IMR-90 (cell line): ENCODE measurements around the gene EMX2. TPM values are rescaled to one million over a fixed set of nuclear protein-coding genes. Genes with fewer than 3 reads are reported as not detected.

Source experiments
- ATAC-seq: fragments of 200-7000 bp; cut with Tn5 transposase; 2 replicates; pipeline ENCODE4 v1.9.1; 2020; ENCODE audit warnings: low read depth, mild to moderate bottlenecking, moderate library complexity
- BruUV-seq: library from RNA; stranded (reverse); fragments of 400-500 nt; replicated peaks from 2 replicates; lab custom pipeline; 2021; lab: Mats Ljungman, UMichigan
- CTCF ChIA-PET: fragments of 300-600 bp; formaldehyde crosslinking; extraction: SDS; loops from one replicate; lab custom pipeline; 2021; ENCODE audit warnings: antibody characterized with exemption; lab: Yijun Ruan, JAX
- POLR2A ChIA-PET: fragments of 300-600 bp; sonication (Branson Sonifier 250); formaldehyde crosslinking; loops from one replicate; lab custom pipeline; 2022; ENCODE audit warnings: antibody characterized with exemption; ENCODE audit not compliant: unreplicated experiment; lab: Charles Lee
- DNase-seq: peaks from one replicate; pipeline ENCODE4 v3.0.0; 2013
- H2AFZ ChIP-seq: replicated peaks from 2 replicates; pipeline ENCODE3; 2013; ENCODE audit warnings: low read length, mild to moderate bottlenecking; ENCODE audit not compliant: poor library complexity
- H2AK5ac ChIP-seq: 2 replicates; pipeline ENCODE4 v1.6.1; 2013; ENCODE audit warnings: low read depth, low read length, inconsistent platforms
- H2AK9ac ChIP-seq: replicated peaks from 2 replicates; pipeline ENCODE3; 2013; ENCODE audit warnings: mild to moderate bottlenecking, low read depth, low read length, moderate library complexity; ENCODE audit not compliant: poor library complexity
- H2BK120ac ChIP-seq: 2 replicates; pipeline ENCODE4 v1.6.1; 2013; ENCODE audit warnings: low read depth, low read length, inconsistent platforms
- H2BK15ac ChIP-seq: 3 replicates; pipeline ENCODE4 v1.6.1; 2013; ENCODE audit warnings: low read depth, low read length, inconsistent platforms
- H2BK20ac ChIP-seq: 2 replicates; pipeline ENCODE4 v1.6.1; 2013; ENCODE audit warnings: low read depth, mild to moderate bottlenecking, inconsistent platforms, low read length, moderate library complexity
- H2BK5ac ChIP-seq: 2 replicates; pipeline ENCODE4 v1.6.1; 2013; ENCODE audit warnings: mild to moderate bottlenecking, low read depth, low read length, inconsistent platforms; ENCODE audit not compliant: poor library complexity, severe bottlenecking
- H3K14ac ChIP-seq: replicated peaks from 2 replicates; pipeline ENCODE4 v1.6.1; 2013; ENCODE audit warnings: low read depth, low read length, inconsistent platforms
- H3K18ac ChIP-seq: 2 replicates; pipeline ENCODE4 v1.6.1; 2013; ENCODE audit warnings: low read depth, low read length, control low read depth
- H3K23ac ChIP-seq: 2 replicates; pipeline ENCODE4 v1.6.1; 2013; ENCODE audit warnings: low read depth, low read length, inconsistent platforms
- H3K27ac ChIP-seq: 2 replicates; pipeline ENCODE4 v1.5.1; 2013; ENCODE audit warnings: mild to moderate bottlenecking, control low read depth, low read length; ENCODE audit not compliant: insufficient read depth
- H3K27me3 ChIP-seq: 2 replicates; pipeline ENCODE4 v1.6.1; 2013; ENCODE audit warnings: low read length; ENCODE audit not compliant: control insufficient read depth, insufficient read depth
- H3K36me3 ChIP-seq: 2 replicates; pipeline ENCODE4 v1.6.1; 2013; ENCODE audit warnings: low read length, mixed read lengths; ENCODE audit not compliant: control insufficient read depth, insufficient read depth
- H3K4ac ChIP-seq: 2 replicates; pipeline ENCODE4 v1.6.1; 2013; ENCODE audit warnings: low read depth, low read length, inconsistent platforms
- H3K4me1 ChIP-seq: 2 replicates; pipeline ENCODE4 v1.6.1; 2013; ENCODE audit warnings: low read length, mixed read lengths; ENCODE audit not compliant: control insufficient read depth, insufficient read depth
- H3K4me2 ChIP-seq: 2 replicates; pipeline ENCODE4 v1.6.1; 2013; ENCODE audit warnings: low read depth, mild to moderate bottlenecking, control low read depth, low read length, moderate library complexity
- H3K4me3 ChIP-seq: 2 replicates; pipeline ENCODE4 v1.5.1; 2013; ENCODE audit warnings: low read depth, mild to moderate bottlenecking, control low read depth, low read length, moderate library complexity; ENCODE audit not compliant: insufficient read depth
- H3K56ac ChIP-seq: 2 replicates; pipeline ENCODE4 v1.6.1; 2013; ENCODE audit warnings: low read length, inconsistent platforms; ENCODE audit not compliant: insufficient read depth; ENCODE audit errors: extremely low read depth
- H3K79me1 ChIP-seq, 2 experiments: 2 replicates each; pipeline ENCODE4 v1.6.1; 2013; ENCODE audit warnings: low read length in 2 of 2, inconsistent platforms in 1 of 2, low read depth in 1 of 2
- H3K9ac ChIP-seq: 2 replicates; pipeline ENCODE4 v1.6.1; 2013; ENCODE audit warnings: low read depth, low read length, control low read depth
- H3K9me1 ChIP-seq: 2 replicates; pipeline ENCODE4 v1.6.1; 2013; ENCODE audit warnings: low read length, inconsistent platforms; ENCODE audit not compliant: insufficient read depth
- H3K9me3 ChIP-seq: 2 replicates; pipeline ENCODE4 v1.6.1; 2013; ENCODE audit warnings: low read length; ENCODE audit not compliant: control insufficient read depth, insufficient read depth
- H4K20me1 ChIP-seq: 2 replicates; pipeline ENCODE4 v1.6.1; 2013; ENCODE audit warnings: low read length, inconsistent platforms; ENCODE audit not compliant: insufficient read depth
- H4K5ac ChIP-seq: 2 replicates; pipeline ENCODE4 v1.6.1; 2013; ENCODE audit warnings: mild to moderate bottlenecking, low read depth, low read length, control low read depth
- H4K8ac ChIP-seq, 2 experiments: 2 replicates each; pipeline ENCODE4 v1.6.1; 2013; ENCODE audit warnings: low read depth in 2 of 2, low read length in 2 of 2, control low read depth in 1 of 2, inconsistent platforms in 1 of 2
- H4K91ac ChIP-seq: 2 replicates; pipeline ENCODE4 v1.6.1; 2013; ENCODE audit warnings: low read depth, low read length, inconsistent platforms; ENCODE audit not compliant: insufficient read depth
- BHLHE40 ChIP-seq: fragments of 150-350 bp; IDR thresholded peaks from 2 replicates; pipeline ENCODE4 v1.6.1; 2016; ENCODE audit warnings: mild to moderate bottlenecking, low read depth, low read length
- CEBPB ChIP-seq: IDR thresholded peaks from 2 replicates; pipeline ENCODE4 v1.6.1; 2012; ENCODE audit warnings: low read depth, low read length, improper control_type of control experiment
- CHD1 ChIP-seq: IDR thresholded peaks from 2 replicates; pipeline ENCODE4 v1.6.1; 2012; ENCODE audit warnings: low read depth, low read length, improper control_type of control experiment
- FOS ChIP-seq: fragments of 150-350 bp; IDR thresholded peaks from 2 replicates; pipeline ENCODE4 v1.6.1; 2016; ENCODE audit warnings: low read depth, low read length
- MAFK ChIP-seq: IDR thresholded peaks from 2 replicates; pipeline ENCODE4 v1.6.1; 2012; ENCODE audit warnings: low read depth, low read length, improper control_type of control experiment
- MAZ ChIP-seq: IDR thresholded peaks from 2 replicates; pipeline ENCODE4 v1.6.1; 2012; ENCODE audit warnings: low read depth, mild to moderate bottlenecking, low read length, improper control_type of control experiment, moderate library complexity, borderline replicate concordance
- MXI1 ChIP-seq: IDR thresholded peaks from 2 replicates; pipeline ENCODE4 v1.6.1; 2012; ENCODE audit warnings: low read depth, mild to moderate bottlenecking, low read length, moderate library complexity, borderline replicate concordance
- NFE2L2 ChIP-seq: fragments of 150-350 bp; IDR thresholded peaks from 2 replicates; pipeline ENCODE4 v1.6.1; 2016; ENCODE audit warnings: low read depth, mild to moderate bottlenecking, low read length
- POLR2A ChIP-seq: IDR thresholded peaks from 2 replicates; pipeline ENCODE4 v1.6.1; 2012; ENCODE audit warnings: mild to moderate bottlenecking, low read depth, low read length
- RAD21 ChIP-seq: IDR thresholded peaks from 2 replicates; pipeline ENCODE4 v1.6.1; 2012; ENCODE audit warnings: low read length, improper control_type of control experiment
- RFX5 ChIP-seq: IDR thresholded peaks from 2 replicates; pipeline ENCODE4 v1.8.0; 2012; ENCODE audit warnings: low read depth, mild to moderate bottlenecking, low read length, moderate library complexity
- SMC3 ChIP-seq: fragments of 150-350 bp; IDR thresholded peaks from 2 replicates; pipeline ENCODE4 v1.6.1; 2016; ENCODE audit warnings: low read depth, mild to moderate bottlenecking, antibody characterized with exemption, low read length, moderate library complexity
- whole genome bisulfite sequencing, 2 experiments: methylation state at CpG; one replicate each; pipeline versions ENCODE4 v1.1.5 to v1.1.7; 2013; ENCODE audit warnings: missing lambda C conversion rate in 2 of 2; ENCODE audit not compliant: insufficient read length in 1 of 2; ENCODE audit errors: extremely low coverage in 2 of 2; 5-methylcytosine and 5-hydroxymethylcytosine counted together
- dilution Hi-C: fragments of 300-500 bp; cut with HindIII; formaldehyde crosslinking; loops from one replicate; pipeline ENCODE4 v1.14.3; 2018; ENCODE audit warnings: low sequenced_read_pairs; ENCODE audit not compliant: unreplicated experiment
- in situ Hi-C: fragments of 300-500 bp; cut with MboI; formaldehyde crosslinking; loops from 3 replicates; pipeline ENCODE4 v1.14.3; 2019; ENCODE audit warnings: low sequenced_read_pairs, inconsistent platforms, mixed read lengths
- intact Hi-C: fragments of 100-400 bp; cut with micrococcal nuclease; formaldehyde crosslinking; loops from 2 replicates; pipeline ENCODE4 v1.10.0; 2022
- polyA plus RNA-seq, 3 experiments: library from polyadenylated mRNA; depleted of rRNA; stranded (reverse); fragments of >200 nt; gene quantifications; 2 replicates each; pipeline ENCODE4 v1.2.3, GENCODE V29; 2012; ENCODE audit warnings: low replicate concordance in 1 of 3
- total RNA-seq: library from RNA; depleted of rRNA; stranded (reverse); fragments of >200 nt; gene quantifications from 2 replicates; pipeline ENCODE4 v1.2.3, GENCODE V29; 2012
- TF ChIP-seq, protein P1 (sequence below): conservative IDR thresholded peaks from 2 replicates; pipeline ENCODE4 v1.5.1; 2012; ENCODE audit warnings: mild to moderate bottlenecking, low read depth, low read length, improper control_type of control experiment
- TF ChIP-seq, protein P2 (sequence below): fragments of 150-350 bp; IDR thresholded peaks from 2 replicates; pipeline ENCODE4 v1.6.1; 2017; ENCODE audit warnings: mild to moderate bottlenecking, antibody characterized with exemption, low read length, low read depth
- TF ChIP-seq, protein P3 (sequence below): fragments of 150-350 bp; IDR thresholded peaks from 2 replicates; pipeline ENCODE4 v1.6.1; 2016; ENCODE audit warnings: low read depth, mild to moderate bottlenecking, low read length, moderate library complexity, borderline replicate concordance

EMX2 gene
- total and polyA plus RNA-seq, 2 of the 4 experiments (the other 2 are of a cell fraction) = not detected

DNA sequence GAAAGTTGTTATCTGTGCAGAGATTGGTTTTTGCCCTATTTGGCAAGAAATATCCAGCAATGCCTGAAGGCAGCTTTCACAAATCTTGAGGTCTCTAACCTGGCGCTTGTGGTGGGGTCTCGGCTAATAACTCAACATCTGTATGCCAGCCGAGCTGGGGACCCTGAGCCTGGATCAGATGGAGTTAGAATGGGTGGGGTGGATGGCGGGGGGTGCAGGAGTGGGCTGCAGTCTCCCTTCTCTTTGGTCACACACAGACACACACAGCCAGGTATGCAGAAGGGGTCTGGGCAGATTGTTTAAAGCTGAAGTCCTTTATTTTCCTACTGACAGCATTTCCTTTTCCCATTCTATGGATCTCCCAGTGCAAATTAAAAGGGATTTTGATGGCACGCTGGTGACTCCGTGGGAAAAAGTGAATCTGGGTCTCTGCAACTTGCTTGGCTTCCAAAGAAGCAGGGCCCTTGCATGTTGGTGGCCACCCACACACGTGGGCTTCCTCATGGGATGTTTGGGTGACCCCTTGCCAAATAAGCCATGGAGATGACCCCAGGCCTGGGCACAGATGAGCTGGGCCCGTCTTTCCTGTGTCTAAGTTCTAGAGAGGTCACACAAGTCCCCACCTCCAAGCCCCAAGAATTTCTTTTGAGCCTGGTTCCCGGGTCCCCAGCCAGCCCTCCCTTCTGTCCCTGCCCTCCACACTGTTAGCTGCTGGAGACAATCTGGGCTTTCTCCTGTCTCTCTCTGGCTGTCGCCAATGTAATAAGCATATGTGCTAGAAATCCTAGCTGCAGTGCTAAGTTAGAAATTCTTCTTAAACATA lies 39.9 kb upstream of the EMX2 start:
- BruUV-seq = no TSS peak
- H3K9me3 ChIP-seq = no peaks in the 10 kb centered on the region
- no peak overlapping the region for H2BK20ac ChIP-seq
- no peak overlapping the region for H3K4ac ChIP-seq
- H3K9ac ChIP-seq = no peak overlapping the region
- H3K4me2 ChIP-seq = no peak overlapping the region
- DNase-seq = no peak
- no peak overlapping the region for H4K91ac ChIP-seq
- WGBS, 2 experiments = 58% methylated on average over 3 of the region's 10 CpGs; no CpG with 5 or more reads in 1 of the 2 experiments
- no peak overlapping the region for H3K18ac ChIP-seq
- H3K79me1 ChIP-seq = no peaks in the 10 kb centered on the region
- H4K8ac ChIP-seq = no peak overlapping the region
- dilution Hi-C loops (no loop called here), in situ Hi-C loops (no loop called here), intact Hi-C loops (no loop called here)
- H2AK9ac ChIP-seq = no peak overlapping the region
- ChIA-PET POLR2A (no interaction called here), CTCF (interaction anchor here (0.7 to 1.1 kb wide), 2 partner anchors 738 to 739 kb away, joined by 3 read pairs; no protein-coding TSS in a partner anchor)
- no peak overlapping the region for H2BK5ac ChIP-seq
- H2BK15ac ChIP-seq = no peak overlapping the region
- no peaks in the 10 kb centered on the region; the same call in 1 of the 2 replicates for H4K20me1 ChIP-seq
- no peaks in the 10 kb centered on the region; the same call in 1 of the 2 replicates for H3K27me3 ChIP-seq
- H3K56ac ChIP-seq = no peak overlapping the region
- H3K4me3 ChIP-seq = no peak overlapping the region
- no peaks in the 10 kb centered on the region for H3K36me3 ChIP-seq
- H2BK120ac ChIP-seq = no peak overlapping the region
- H4K5ac ChIP-seq = no peak overlapping the region
- H3K27ac ChIP-seq = no peak overlapping the region
- H3K4me1 ChIP-seq = no peaks in the 10 kb centered on the region
- H3K23ac ChIP-seq = no peak overlapping the region
- H2AFZ ChIP-seq = no peak overlapping the region
- H3K9me1 ChIP-seq = no peaks in the 10 kb centered on the region
- no peak for ATAC-seq
- H2AK5ac ChIP-seq = no peak overlapping the region
- H3K14ac ChIP-seq = no peak overlapping the region
- no peak for TF ChIP-seq SMC3
- TF ChIP-seq, protein P1, sequence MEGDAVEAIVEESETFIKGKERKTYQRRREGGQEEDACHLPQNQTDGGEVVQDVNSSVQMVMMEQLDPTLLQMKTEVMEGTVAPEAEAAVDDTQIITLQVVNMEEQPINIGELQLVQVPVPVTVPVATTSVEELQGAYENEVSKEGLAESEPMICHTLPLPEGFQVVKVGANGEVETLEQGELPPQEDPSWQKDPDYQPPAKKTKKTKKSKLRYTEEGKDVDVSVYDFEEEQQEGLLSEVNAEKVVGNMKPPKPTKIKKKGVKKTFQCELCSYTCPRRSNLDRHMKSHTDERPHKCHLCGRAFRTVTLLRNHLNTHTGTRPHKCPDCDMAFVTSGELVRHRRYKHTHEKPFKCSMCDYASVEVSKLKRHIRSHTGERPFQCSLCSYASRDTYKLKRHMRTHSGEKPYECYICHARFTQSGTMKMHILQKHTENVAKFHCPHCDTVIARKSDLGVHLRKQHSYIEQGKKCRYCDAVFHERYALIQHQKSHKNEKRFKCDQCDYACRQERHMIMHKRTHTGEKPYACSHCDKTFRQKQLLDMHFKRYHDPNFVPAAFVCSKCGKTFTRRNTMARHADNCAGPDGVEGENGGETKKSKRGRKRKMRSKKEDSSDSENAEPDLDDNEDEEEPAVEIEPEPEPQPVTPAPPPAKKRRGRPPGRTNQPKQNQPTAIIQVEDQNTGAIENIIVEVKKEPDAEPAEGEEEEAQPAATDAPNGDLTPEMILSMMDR = no peak
- TF ChIP-seq FOS = no peak
- no peak for TF ChIP-seq CHD1
- TF ChIP-seq BHLHE40 = no peak
- TF ChIP-seq, protein P2, sequence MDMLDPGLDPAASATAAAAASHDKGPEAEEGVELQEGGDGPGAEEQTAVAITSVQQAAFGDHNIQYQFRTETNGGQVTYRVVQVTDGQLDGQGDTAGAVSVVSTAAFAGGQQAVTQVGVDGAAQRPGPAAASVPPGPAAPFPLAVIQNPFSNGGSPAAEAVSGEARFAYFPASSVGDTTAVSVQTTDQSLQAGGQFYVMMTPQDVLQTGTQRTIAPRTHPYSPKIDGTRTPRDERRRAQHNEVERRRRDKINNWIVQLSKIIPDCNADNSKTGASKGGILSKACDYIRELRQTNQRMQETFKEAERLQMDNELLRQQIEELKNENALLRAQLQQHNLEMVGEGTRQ = no peak
- no peak for TF ChIP-seq CEBPB
- no peak for TF ChIP-seq RAD21
- TF ChIP-seq MXI1 = no peak
- no peak for TF ChIP-seq NFE2L2
- no peak for TF ChIP-seq RFX5
- TF ChIP-seq, protein P3, sequence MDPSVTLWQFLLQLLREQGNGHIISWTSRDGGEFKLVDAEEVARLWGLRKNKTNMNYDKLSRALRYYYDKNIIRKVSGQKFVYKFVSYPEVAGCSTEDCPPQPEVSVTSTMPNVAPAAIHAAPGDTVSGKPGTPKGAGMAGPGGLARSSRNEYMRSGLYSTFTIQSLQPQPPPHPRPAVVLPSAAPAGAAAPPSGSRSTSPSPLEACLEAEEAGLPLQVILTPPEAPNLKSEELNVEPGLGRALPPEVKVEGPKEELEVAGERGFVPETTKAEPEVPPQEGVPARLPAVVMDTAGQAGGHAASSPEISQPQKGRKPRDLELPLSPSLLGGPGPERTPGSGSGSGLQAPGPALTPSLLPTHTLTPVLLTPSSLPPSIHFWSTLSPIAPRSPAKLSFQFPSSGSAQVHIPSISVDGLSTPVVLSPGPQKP = no peak
- no peak for TF ChIP-seq MAFK
- TF ChIP-seq MAZ = no peak
- TF ChIP-seq POLR2A = no peak
